Measurements from ENCODE around the gene PAAF1.

The PAAF1 gene

DNA sequence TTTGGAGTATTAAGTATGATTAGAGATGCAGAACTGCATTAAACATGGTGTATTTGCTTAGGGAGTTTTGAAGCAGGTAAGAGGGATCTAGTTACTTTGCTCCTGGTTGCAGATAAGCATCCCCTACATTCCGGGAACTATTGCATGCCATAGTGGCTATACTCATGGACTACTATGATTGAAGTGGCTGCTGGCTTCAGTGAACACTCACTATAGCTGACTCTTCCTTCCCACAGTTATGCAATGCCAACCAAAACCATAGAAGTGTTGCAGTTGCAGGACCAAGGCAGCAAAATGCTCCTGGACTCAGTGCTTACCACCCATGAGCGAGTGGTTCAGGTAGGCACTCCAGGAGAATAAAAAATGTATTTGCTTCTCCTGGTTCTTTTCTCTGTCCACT, 17.1 kb upstream of the PAAF1 start:
- peaks cover 6 to 35% of the 10 kb centered on the region in 2 donors for H3K36me3 ChIP-seq (ENCODE audit: control insufficient read depth in 1 of 2, insufficient read depth in 2 of 2, low read length in 2 of 2)
- no peak overlapping the region for H3K4me3 ChIP-seq (ENCODE audit: low read depth in 1 of 2, low read length in 2 of 2)
- H3K9ac ChIP-seq (ENCODE audit: low read depth in 1 of 2, low read length in 2 of 2) = no peak overlapping the region
- no peak overlapping the region for H3K27ac ChIP-seq (ENCODE audit: low read depth, low read length)
- H3K9me3 ChIP-seq (ENCODE audit: control insufficient read depth in 1 of 2, low read length in 2 of 2) = no peaks in the 10 kb centered on the region
- no peaks in the 10 kb centered on the region for H3K4me1 ChIP-seq (ENCODE audit: control insufficient read depth in 1 of 2, insufficient read depth in 2 of 2, low read length in 2 of 2)
- no peaks in the 10 kb centered on the region for H3K27me3 ChIP-seq (ENCODE audit: control insufficient read depth in 1 of 2, insufficient read depth in 2 of 2, low read length in 2 of 2)

DNA sequence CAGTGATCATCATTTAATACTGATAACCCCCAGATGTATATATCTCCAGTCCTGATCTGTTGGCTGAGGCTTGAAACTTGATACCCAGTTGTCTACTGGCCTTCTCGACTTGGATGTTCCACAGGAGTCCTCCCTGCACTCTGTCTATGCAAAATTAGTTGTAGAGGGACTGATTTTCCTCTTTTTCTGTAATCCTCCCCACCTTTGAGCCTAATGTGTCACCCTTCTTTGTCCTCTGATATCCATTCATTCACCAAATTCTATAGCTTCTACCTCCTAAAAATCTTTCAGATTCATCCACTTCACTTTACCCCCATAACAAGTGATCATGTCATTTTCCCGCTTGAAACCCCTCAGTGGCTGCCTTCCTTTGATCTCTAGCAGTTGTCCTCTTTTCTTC, 16.6 kb upstream of the PAAF1 start:
- H3K27me3 ChIP-seq (ENCODE audit: control insufficient read depth in 1 of 2, insufficient read depth in 2 of 2, low read length in 2 of 2) = no peaks in the 10 kb centered on the region
- no peaks in the 10 kb centered on the region for H3K9me3 ChIP-seq (ENCODE audit: control insufficient read depth in 1 of 2, low read length in 2 of 2)
- no peaks in the 10 kb centered on the region for H3K4me1 ChIP-seq (ENCODE audit: control insufficient read depth in 1 of 2, insufficient read depth in 2 of 2, low read length in 2 of 2)
- peaks cover 6 to 38% of the 10 kb centered on the region in 2 donors for H3K36me3 ChIP-seq (ENCODE audit: control insufficient read depth in 1 of 2, insufficient read depth in 2 of 2, low read length in 2 of 2)
- H3K27ac ChIP-seq (ENCODE audit: low read depth, low read length) = no peak overlapping the region
- H3K4me3 ChIP-seq (ENCODE audit: low read depth in 1 of 2, low read length in 2 of 2) = no peak overlapping the region
- no peak overlapping the region for H3K9ac ChIP-seq (ENCODE audit: low read depth in 1 of 2, low read length in 2 of 2)

DNA sequence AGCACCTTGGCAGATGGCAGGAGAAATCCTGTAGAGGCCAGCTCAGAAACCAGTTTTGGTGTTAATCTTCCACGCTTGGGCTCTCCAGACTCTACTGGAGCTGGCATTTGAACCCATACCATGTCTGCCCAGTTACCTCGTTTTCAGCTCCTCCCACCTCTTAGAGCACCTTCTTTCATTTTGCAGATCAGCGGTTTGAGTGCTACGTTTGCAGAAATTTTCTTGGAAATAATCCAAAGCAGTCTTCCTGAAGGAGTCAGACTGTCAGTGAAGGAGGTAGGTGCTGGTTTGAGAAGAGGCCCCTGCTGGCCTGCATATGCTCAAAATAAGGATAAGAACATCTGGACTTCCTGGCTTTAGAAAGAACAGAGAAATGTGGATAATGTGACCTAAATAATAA, 13.8 kb upstream of the PAAF1 start:
- Histone ChIP-seq H3K4me3 (ENCODE audit: low read depth in 1 of 2, low read length in 2 of 2) (no peak overlapping the region), H3K36me3 (ENCODE audit: control insufficient read depth in 1 of 2, insufficient read depth in 2 of 2, low read length in 2 of 2) (peaks cover 6 to 41% of the 10 kb centered on the region in 2 donors), H3K27me3 (ENCODE audit: control insufficient read depth in 1 of 2, insufficient read depth in 2 of 2, low read length in 2 of 2) (no peaks in the 10 kb centered on the region), H3K9ac (ENCODE audit: low read depth in 1 of 2, low read length in 2 of 2) (no peak overlapping the region), H3K4me1 (ENCODE audit: control insufficient read depth in 1 of 2, insufficient read depth in 2 of 2, low read length in 2 of 2) (no peaks in the 10 kb centered on the region), H3K27ac (ENCODE audit: low read depth, low read length) (no peak overlapping the region), H3K9me3 (ENCODE audit: control insufficient read depth in 1 of 2, low read length in 2 of 2) (no peaks in the 10 kb centered on the region)

DNA sequence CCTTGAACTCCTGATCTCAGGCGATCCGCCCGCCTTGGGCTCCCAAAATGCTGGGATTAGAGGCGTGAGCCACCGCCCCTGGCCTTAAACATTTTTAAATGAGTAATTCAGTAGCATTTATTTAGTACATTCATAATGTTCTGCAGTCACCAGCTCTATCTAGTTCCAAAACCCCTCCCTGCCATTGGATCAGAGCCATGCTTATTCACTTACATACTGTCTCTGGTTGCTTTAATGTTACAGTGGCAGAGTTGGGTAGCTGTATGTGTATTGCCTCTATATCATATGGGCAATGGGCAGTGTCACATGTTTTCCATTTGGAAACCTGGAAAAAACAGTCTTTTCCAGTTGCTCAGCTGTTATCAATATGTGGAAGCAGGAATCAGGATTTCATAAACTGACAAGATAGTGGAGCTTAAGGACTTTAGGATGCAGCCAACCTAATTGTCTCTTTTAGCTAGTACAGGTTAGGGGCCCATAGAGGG, 10.7 kb upstream of the PAAF1 start:
- Histone ChIP-seq H3K9me3 (ENCODE audit: control insufficient read depth in 1 of 2, low read length in 2 of 2) (no peaks in the 10 kb centered on the region), H3K4me3 (ENCODE audit: low read depth in 1 of 2, low read length in 2 of 2) (no peak overlapping the region), H3K4me1 (ENCODE audit: control insufficient read depth in 1 of 2, insufficient read depth in 2 of 2, low read length in 2 of 2) (peaks cover 14 to 16% of the 10 kb centered on the region in 2 donors), H3K27me3 (ENCODE audit: control insufficient read depth in 1 of 2, insufficient read depth in 2 of 2, low read length in 2 of 2) (no peaks in the 10 kb centered on the region), H3K9ac (ENCODE audit: low read depth in 1 of 2, low read length in 2 of 2) (no peak overlapping the region), H3K36me3 (ENCODE audit: control insufficient read depth in 1 of 2, insufficient read depth in 2 of 2, low read length in 2 of 2) (peaks cover 2 to 30% of the 10 kb centered on the region in 2 donors), H3K27ac (ENCODE audit: low read depth, low read length) (no peak overlapping the region)

DNA sequence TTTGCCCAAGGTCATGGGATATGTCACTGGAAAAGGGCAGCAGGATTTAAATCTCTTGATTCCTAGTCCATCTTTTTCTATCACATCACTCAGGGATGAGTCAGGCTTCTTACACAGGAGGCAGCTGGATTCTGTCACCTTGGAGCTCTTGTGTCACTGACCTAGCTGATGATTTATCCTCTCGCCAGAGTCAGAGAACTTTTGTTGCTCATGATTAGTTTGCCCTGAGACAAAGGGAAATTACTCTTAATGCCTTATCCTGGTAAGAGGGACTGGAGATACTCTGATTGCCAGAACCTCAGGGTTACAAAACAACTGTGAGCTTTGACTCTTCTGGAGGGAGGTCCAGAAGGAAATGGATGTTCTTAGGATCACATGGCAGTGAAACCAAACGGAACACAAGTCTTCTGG, 10.2 kb upstream of the PAAF1 start:
- Histone ChIP-seq H3K27me3 (ENCODE audit: control insufficient read depth in 1 of 2, insufficient read depth in 2 of 2, low read length in 2 of 2) (no peaks in the 10 kb centered on the region), H3K9ac (ENCODE audit: low read depth in 1 of 2, low read length in 2 of 2) (no peak overlapping the region), H3K36me3 (ENCODE audit: control insufficient read depth in 1 of 2, insufficient read depth in 2 of 2, low read length in 2 of 2) (peaks cover 2 to 32% of the 10 kb centered on the region in 2 donors), H3K4me1 (ENCODE audit: control insufficient read depth in 1 of 2, insufficient read depth in 2 of 2, low read length in 2 of 2) (peaks cover 14 to 16% of the 10 kb centered on the region in 2 donors), H3K4me3 (ENCODE audit: low read depth in 1 of 2, low read length in 2 of 2) (no peak overlapping the region), H3K9me3 (ENCODE audit: control insufficient read depth in 1 of 2, low read length in 2 of 2) (no peaks in the 10 kb centered on the region), H3K27ac (ENCODE audit: low read depth, low read length) (no peak overlapping the region)

DNA sequence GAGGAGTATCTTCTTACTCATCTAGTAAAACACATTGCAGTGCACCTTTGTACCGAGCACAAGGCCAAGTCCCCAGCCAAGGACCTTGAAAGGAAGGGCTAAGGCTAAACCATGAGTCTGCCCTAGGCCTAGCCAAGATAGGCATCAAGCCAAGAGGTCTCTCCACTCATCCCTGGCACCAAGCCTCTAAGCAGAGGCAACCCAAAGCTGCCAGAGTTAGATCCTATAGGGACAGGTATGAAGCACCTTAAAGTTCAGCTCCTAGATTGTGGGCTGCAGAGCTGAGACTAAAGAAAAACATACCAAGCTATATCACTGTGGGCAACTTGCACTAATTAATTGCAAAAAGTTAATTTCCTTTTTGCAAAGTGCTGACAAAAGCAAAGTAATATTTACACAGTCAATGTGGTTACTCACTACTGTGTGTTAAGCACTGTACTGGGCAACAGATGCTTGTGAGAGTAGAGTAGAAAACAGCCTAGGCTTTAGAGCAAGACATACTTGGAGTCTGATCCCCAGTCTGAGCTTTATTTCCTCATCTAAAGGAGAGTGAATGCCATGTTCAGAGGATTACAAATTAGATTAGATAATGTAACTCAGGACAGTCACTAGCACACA, 7.4 kb upstream of the PAAF1 start:
- Histone ChIP-seq H3K36me3 (ENCODE audit: control insufficient read depth in 1 of 2, insufficient read depth in 2 of 2, low read length in 2 of 2) (peaks cover 0 to 39% of the 10 kb centered on the region in 2 donors), H3K27ac (ENCODE audit: low read depth, low read length) (no peak overlapping the region), H3K9ac (ENCODE audit: low read depth in 1 of 2, low read length in 2 of 2) (peak overlapping the region in 1 of 2 donors; percentile 30), H3K4me3 (ENCODE audit: low read depth in 1 of 2, low read length in 2 of 2) (no peak overlapping the region), H3K9me3 (ENCODE audit: control insufficient read depth in 1 of 2, low read length in 2 of 2) (no peaks in the 10 kb centered on the region), H3K27me3 (ENCODE audit: control insufficient read depth in 1 of 2, insufficient read depth in 2 of 2, low read length in 2 of 2) (no peaks in the 10 kb centered on the region), H3K4me1 (ENCODE audit: control insufficient read depth in 1 of 2, insufficient read depth in 2 of 2, low read length in 2 of 2) (peaks cover 14 to 16% of the 10 kb centered on the region in 2 donors)

DNA sequence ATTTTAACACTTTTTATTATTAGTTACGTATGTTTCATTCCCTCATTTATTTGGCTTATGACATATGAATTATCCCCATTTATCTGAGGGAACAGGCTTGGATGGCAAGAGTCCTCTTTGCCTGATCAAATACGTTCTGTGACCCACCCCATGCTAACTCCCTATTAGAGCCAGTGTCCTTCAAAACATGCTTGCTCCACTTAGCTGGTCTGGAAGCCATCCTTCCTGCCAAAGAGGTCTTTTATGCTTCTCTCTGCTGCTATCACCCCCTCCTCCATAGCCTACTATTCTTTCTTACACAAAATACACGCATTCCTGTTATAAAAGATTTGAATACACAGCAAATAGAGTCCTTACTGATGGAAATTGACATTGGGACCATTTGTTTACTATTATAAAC, 6.5 kb upstream of the PAAF1 start:
- Histone ChIP-seq H3K27ac (ENCODE audit: low read depth, low read length) (no peak overlapping the region), H3K36me3 (ENCODE audit: control insufficient read depth in 1 of 2, insufficient read depth in 2 of 2, low read length in 2 of 2) (peaks cover 0 to 37% of the 10 kb centered on the region in 2 donors), H3K4me1 (ENCODE audit: control insufficient read depth in 1 of 2, insufficient read depth in 2 of 2, low read length in 2 of 2) (peaks cover 19 to 21% of the 10 kb centered on the region in 2 donors), H3K4me3 (ENCODE audit: low read depth in 1 of 2, low read length in 2 of 2) (no peak overlapping the region), H3K9ac (ENCODE audit: low read depth in 1 of 2, low read length in 2 of 2) (no peak overlapping the region), H3K27me3 (ENCODE audit: control insufficient read depth in 1 of 2, insufficient read depth in 2 of 2, low read length in 2 of 2) (no peaks in the 10 kb centered on the region), H3K9me3 (ENCODE audit: control insufficient read depth in 1 of 2, low read length in 2 of 2) (no peaks in the 10 kb centered on the region)

DNA sequence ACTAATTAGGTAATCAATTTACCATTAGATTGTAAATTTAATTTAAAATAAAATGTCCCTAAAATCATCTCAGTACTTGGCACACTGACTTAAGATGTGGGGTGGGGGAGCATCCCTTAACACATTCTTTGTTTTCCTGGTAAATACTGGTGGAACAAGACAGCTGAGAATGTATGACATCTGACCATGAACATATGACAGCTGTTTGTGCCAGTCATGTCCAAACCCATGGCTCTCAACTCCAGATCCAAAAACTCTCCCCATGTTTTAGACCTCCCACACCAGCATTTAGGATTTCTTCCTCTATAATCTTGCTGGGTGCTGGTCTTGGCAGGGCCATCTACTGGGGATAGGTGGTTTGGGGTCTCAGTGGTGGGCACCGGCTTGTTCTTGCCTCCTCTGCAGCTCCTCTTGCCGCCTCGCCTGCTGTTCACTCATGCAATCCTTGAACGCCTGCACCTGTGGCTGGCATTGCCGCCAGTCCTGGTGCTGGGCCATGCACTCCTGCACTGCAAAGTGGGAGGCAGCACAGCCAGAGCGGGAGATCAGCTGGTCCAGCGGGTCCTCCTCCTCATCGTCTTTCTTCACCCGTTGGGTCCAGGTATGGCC, 3.9 kb upstream of the PAAF1 start:
- H3K4me1 ChIP-seq (ENCODE audit: control insufficient read depth in 1 of 2, insufficient read depth in 2 of 2, low read length in 2 of 2) = peaks cover 35 to 37% of the 10 kb centered on the region in 2 donors
- H3K27me3 ChIP-seq (ENCODE audit: control insufficient read depth in 1 of 2, insufficient read depth in 2 of 2, low read length in 2 of 2) = no peaks in the 10 kb centered on the region
- H3K27ac ChIP-seq (ENCODE audit: low read depth, low read length) = no peak overlapping the region
- no peaks in the 10 kb centered on the region for H3K9me3 ChIP-seq (ENCODE audit: control insufficient read depth in 1 of 2, low read length in 2 of 2)
- no peak overlapping the region for H3K9ac ChIP-seq (ENCODE audit: low read depth in 1 of 2, low read length in 2 of 2)
- peaks cover 0 to 34% of the 10 kb centered on the region in 2 donors for H3K36me3 ChIP-seq (ENCODE audit: control insufficient read depth in 1 of 2, insufficient read depth in 2 of 2, low read length in 2 of 2)
- no peak overlapping the region for H3K4me3 ChIP-seq (ENCODE audit: low read depth in 1 of 2, low read length in 2 of 2)

DNA sequence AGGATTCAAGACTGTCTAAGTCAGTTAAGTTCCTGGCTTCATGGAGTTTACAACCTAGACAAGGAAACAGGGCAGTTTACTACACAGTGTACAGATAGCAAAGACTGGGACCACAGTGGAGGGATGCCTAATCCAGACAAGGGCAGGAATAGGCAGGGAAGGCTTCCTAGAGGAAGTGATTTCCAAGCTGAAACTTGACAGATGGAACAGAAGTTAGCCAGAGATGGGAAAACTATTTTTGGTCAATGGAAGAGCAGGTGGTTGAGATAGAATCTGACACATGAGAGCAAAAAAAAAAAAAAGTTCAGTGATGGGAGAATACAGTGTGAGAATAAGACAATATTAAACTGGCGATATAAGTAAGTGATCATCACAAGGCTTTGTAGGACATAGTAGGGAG, 1.4 kb upstream of the PAAF1 start:
- H3K9ac ChIP-seq (ENCODE audit: low read depth in 1 of 2, low read length in 2 of 2) = peak overlapping the region in 1 of 2 donors; percentile 92
- H3K4me3 ChIP-seq (ENCODE audit: low read depth in 1 of 2, low read length in 2 of 2) = peak overlapping the region; percentile 92 to 96
- H3K4me1 ChIP-seq (ENCODE audit: control insufficient read depth in 1 of 2, insufficient read depth in 2 of 2, low read length in 2 of 2) = peaks cover 21 to 29% of the 10 kb centered on the region in 2 donors
- H3K36me3 ChIP-seq (ENCODE audit: control insufficient read depth in 1 of 2, insufficient read depth in 2 of 2, low read length in 2 of 2) = peaks cover 0 to 37% of the 10 kb centered on the region in 2 donors
- no peaks in the 10 kb centered on the region for H3K27me3 ChIP-seq (ENCODE audit: control insufficient read depth in 1 of 2, insufficient read depth in 2 of 2, low read length in 2 of 2)
- no peaks in the 10 kb centered on the region for H3K9me3 ChIP-seq (ENCODE audit: control insufficient read depth in 1 of 2, low read length in 2 of 2)
- H3K27ac ChIP-seq (ENCODE audit: low read depth, low read length) = no peak overlapping the region

DNA sequence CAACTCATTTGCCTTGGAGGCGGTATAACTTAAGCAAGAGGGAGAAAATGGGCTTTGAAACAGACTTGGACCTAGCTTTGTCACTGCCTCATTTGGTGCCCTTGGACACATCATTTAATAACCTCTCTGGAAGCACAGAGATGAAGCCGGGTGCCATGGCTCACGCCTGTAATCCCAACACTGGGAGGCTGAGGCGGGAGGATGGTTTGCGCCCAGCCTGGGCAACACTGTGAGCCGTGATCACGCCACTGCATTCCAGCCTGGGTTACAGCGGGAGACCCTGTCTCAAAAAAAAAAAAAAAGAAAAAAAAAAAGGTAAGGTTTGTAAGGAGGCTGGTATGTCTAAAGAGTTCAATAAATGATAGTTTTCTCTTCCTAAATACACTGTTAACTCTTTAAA, 959 bp upstream of the PAAF1 start:
- no peaks in the 10 kb centered on the region for H3K9me3 ChIP-seq (ENCODE audit: control insufficient read depth in 1 of 2, low read length in 2 of 2)
- H3K4me3 ChIP-seq (ENCODE audit: low read depth in 1 of 2, low read length in 2 of 2) = peak overlapping the region; percentile 92 to 96
- H3K9ac ChIP-seq (ENCODE audit: low read depth in 1 of 2, low read length in 2 of 2) = peak overlapping the region; percentile 85 to 92
- H3K4me1 ChIP-seq (ENCODE audit: control insufficient read depth in 1 of 2, insufficient read depth in 2 of 2, low read length in 2 of 2) = peaks cover 21 to 29% of the 10 kb centered on the region in 2 donors
- H3K27me3 ChIP-seq (ENCODE audit: control insufficient read depth in 1 of 2, insufficient read depth in 2 of 2, low read length in 2 of 2) = no peaks in the 10 kb centered on the region
- H3K27ac ChIP-seq (ENCODE audit: low read depth, low read length) = no peak overlapping the region
- H3K36me3 ChIP-seq (ENCODE audit: control insufficient read depth in 1 of 2, insufficient read depth in 2 of 2, low read length in 2 of 2) = peaks cover 0 to 37% of the 10 kb centered on the region in 2 donors
